MCF 10A (cell line): ENCODE results near the gene HYAL3. TPM values are rescaled to one million over a fixed set of nuclear protein-coding genes. Genes with fewer than 3 reads are reported as not detected.

Experiments used
- BruUV-seq: library from RNA; stranded (reverse); fragments of 400-500 nt; replicated peaks from 2 replicates; lab custom pipeline; 2021; lab: Mats Ljungman, UMichigan
- CTCF ChIA-PET: fragments of 300-600 bp; sonication (Branson Sonifier 250); formaldehyde crosslinking; extraction: SDS; loops from one replicate; lab custom pipeline; 2021; ENCODE audit warnings: antibody characterized with exemption, inconsistent platforms; lab: Yijun Ruan, JAX
- POLR2A ChIA-PET: fragments of 300-600, 350-650 bp; sonication (Branson Sonifier 250); formaldehyde crosslinking; extraction: SDS; loops from one replicate; lab custom pipeline; 2020; ENCODE audit warnings: antibody characterized with exemption, inconsistent platforms; lab: Yijun Ruan, JAX
- DNase-seq: peaks from one replicate; pipeline ENCODE4 v3.0.0-alpha.2; 2018; ENCODE audit not compliant: unreplicated experiment
- H3K27ac Mint-ChIP-seq: one replicate; pipeline ENCODE4 v1.8.0; 2022; ENCODE audit warnings: mild to moderate bottlenecking, low read depth, mixed read lengths; ENCODE audit not compliant: unreplicated experiment
- H3K27me3 Mint-ChIP-seq: one replicate; pipeline ENCODE4 v1.8.0; 2022; ENCODE audit warnings: mixed read lengths; ENCODE audit not compliant: insufficient read depth, unreplicated experiment
- H3K36me3 Mint-ChIP-seq: one replicate; pipeline ENCODE4 v1.8.0; 2022; ENCODE audit warnings: mild to moderate bottlenecking, moderate library complexity, mixed read lengths; ENCODE audit not compliant: insufficient read depth, unreplicated experiment
- H3K4me1 Mint-ChIP-seq: one replicate; pipeline ENCODE4 v1.8.0; 2022; ENCODE audit warnings: mixed read lengths; ENCODE audit not compliant: insufficient read depth, unreplicated experiment
- H3K4me3 Mint-ChIP-seq: one replicate; pipeline ENCODE4 v1.8.0; 2022; ENCODE audit warnings: mild to moderate bottlenecking, moderate library complexity, mixed read lengths; ENCODE audit not compliant: unreplicated experiment
- H3K9me3 Mint-ChIP-seq: one replicate; pipeline ENCODE4 v1.8.0; 2022; ENCODE audit warnings: mixed read lengths; ENCODE audit not compliant: unreplicated experiment
- intact Hi-C: fragments of 100-400 bp; cut with micrococcal nuclease; formaldehyde crosslinking; loops from 2 replicates; pipeline ENCODE4 v1.14.1; 2022
- total RNA-seq: library from RNA; stranded (reverse); gene quantifications from 2 replicates; pipeline ENCODE4 v1.2.3, GENCODE V29; 2022
- TF ChIP-seq, protein P1 (sequence below): fragments of 200-600 bp; IDR thresholded peaks from one replicate; pipeline ENCODE4 v1.8.0; 2022; ENCODE audit warnings: antibody characterized with exemption, mild to moderate bottlenecking; ENCODE audit not compliant: unreplicated experiment

The HYAL3 gene
- total RNA-seq, 1 experiment from 2014 or later = 2.3 TPM

DNA sequence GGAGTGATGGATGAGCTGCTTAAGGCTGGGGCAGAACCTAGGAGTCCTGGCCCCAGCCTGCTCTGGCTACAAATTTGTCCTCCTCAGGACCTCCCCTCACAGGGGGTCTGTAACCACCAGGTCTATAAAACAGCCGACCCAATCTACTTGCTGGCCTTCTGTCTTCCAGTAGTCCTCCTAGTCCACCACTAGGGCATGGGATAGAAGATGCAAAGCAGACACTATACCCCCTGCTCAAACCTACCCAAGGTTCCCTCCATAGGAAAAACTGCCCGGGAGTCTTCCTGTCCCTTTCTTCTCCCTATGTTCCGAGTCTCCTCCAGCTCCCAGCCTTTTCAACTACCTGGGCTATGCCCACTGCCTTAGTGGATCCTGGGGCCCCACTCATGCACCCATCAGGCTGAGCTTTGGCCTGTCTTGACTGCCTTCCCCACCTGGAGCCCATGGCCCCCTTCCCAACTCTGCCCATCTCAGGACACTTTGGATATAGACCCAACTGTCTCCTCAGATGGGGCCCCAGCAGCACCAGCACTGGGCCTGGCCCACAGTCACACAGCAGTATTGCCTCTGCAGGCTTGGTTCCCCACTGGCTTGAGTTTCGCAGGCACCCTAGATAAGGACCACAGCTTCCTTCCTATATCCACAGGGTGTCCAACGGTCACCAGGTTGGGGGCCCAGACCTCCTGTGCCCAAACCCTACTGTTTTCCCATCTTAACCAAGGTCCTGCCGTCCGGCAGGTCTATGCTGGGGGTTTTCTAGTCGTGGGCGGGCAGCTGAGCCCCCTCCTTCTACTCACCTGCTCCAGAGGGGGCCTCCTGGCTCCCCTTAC, 1.1 kb downstream of the HYAL3 start:
- Mint-ChIP-seq H3K27me3 (no peaks in the 10 kb centered on the region), H3K36me3 (no peaks in the 10 kb centered on the region), H3K9me3 (no peaks in the 10 kb centered on the region), H3K4me3 (peak overlapping the region; percentile 92), H3K27ac (no peak overlapping the region), H3K4me1 (peaks cover 7% of the 10 kb centered on the region)
- CTCF ChIA-PET = interaction anchor here (0.8 to 5.7 kb wide), 6 partner anchors 21 to 72 kb away, joined by 3 to 30 read pairs (median 5); partner anchors contain the start of gene HYAL2
- BruUV-seq = no TSS peak
- POLR2A ChIA-PET = interaction anchor here (0.6 to 3.3 kb wide), 10 partner anchors 10 to 163 kb away, joined by 3 to 30 read pairs (median 6); partner anchors contain the start of genes CYB561D2, NPRL2 and TUSC2
- DNase-seq = no peak
- TF ChIP-seq, protein P1, sequence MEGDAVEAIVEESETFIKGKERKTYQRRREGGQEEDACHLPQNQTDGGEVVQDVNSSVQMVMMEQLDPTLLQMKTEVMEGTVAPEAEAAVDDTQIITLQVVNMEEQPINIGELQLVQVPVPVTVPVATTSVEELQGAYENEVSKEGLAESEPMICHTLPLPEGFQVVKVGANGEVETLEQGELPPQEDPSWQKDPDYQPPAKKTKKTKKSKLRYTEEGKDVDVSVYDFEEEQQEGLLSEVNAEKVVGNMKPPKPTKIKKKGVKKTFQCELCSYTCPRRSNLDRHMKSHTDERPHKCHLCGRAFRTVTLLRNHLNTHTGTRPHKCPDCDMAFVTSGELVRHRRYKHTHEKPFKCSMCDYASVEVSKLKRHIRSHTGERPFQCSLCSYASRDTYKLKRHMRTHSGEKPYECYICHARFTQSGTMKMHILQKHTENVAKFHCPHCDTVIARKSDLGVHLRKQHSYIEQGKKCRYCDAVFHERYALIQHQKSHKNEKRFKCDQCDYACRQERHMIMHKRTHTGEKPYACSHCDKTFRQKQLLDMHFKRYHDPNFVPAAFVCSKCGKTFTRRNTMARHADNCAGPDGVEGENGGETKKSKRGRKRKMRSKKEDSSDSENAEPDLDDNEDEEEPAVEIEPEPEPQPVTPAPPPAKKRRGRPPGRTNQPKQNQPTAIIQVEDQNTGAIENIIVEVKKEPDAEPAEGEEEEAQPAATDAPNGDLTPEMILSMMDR = no peak
- intact Hi-C loops = no loop called here

DNA sequence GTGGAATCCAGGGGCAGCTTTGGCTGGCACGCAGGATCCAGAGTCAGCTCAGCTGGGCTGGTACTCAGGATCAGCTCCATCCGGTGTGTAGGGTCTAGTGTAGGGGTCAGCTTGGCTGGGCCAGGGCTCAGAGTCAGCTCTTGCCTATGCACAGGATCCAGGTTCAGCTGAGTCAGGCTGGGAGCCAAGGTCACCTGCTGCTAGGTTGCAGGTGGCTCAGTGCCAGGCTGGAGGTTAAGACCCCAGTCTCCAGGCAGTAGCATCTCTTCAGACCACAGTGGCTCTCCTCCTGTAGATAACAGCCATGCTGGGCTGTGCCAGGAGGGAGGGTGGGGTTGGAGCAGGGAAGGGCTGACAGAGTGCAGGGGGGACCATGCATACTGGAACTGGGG, 1.8 kb downstream of the HYAL3 start:
- Mint-ChIP-seq H3K4me1 (peaks cover 14% of the 10 kb centered on the region), H3K27ac (no peak overlapping the region), H3K9me3 (no peaks in the 10 kb centered on the region), H3K36me3 (no peaks in the 10 kb centered on the region), H3K27me3 (no peaks in the 10 kb centered on the region), H3K4me3 (peak overlapping the region; percentile 16)
- no TSS peak for BruUV-seq
- TF ChIP-seq, protein P1 = no peak
- intact Hi-C loops = no loop called here
- DNase-seq = no peak
- ChIA-PET POLR2A (interaction anchor here (1.5 to 2.7 kb wide), 2 partner anchors 24 to 40 kb away, joined by 5 to 29 read pairs; no protein-coding TSS in a partner anchor), CTCF (interaction anchor here (0.5 to 5.7 kb wide), 4 partner anchors 26 to 228 kb away, joined by 3 to 30 read pairs (median 3); partner anchors contain the start of gene HYAL2)

DNA sequence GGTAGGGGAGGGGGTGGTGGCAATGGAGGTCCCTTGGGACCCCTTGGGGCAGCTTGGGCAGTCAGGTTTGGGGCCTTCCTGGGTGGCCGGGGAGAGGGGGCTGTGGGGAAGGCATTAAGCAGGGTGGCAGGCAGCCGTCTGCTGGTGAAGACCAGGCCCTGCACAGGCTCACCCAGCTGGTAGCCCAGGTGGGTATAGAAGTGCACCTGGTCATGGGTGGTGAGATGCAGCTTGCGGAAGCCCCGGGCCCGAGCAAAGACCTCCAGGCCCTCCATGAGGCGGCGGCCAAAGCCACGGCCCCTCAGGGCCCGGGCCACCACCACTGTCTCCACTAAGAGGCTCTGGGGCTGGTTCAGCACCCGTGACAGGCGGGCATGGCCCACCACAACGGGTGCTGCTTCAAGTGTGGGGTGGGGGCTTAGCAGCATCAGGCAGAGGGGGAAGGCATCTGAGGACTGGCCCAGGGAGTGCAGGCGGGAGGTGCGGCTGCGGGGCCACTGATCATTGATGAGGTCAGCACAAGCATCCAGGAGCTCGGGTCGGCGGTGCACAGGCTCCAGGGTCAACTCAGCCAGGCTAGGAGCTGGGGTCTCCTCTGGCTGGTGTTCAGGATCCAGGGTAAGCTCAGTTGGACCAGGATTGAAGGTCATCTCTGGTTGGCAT, 2.4 kb downstream of the HYAL3 start:
- Mint-ChIP-seq H3K4me3 (peak overlapping the region; percentile 16), H3K9me3 (no peaks in the 10 kb centered on the region), H3K36me3 (no peaks in the 10 kb centered on the region), H3K27me3 (no peaks in the 10 kb centered on the region), H3K4me1 (peaks cover 15% of the 10 kb centered on the region), H3K27ac (no peak overlapping the region)
- POLR2A ChIA-PET = interaction anchor here (1.5 kb wide), 1 partner anchor 24 kb away, joined by 5 read pairs; no protein-coding TSS in a partner anchor
- intact Hi-C loops = no loop called here
- TF ChIP-seq, protein P1 = no peak
- no peak for DNase-seq
- CTCF ChIA-PET = interaction anchor here (0.5 to 5.7 kb wide), 5 partner anchors 27 to 227 kb away, joined by 3 to 30 read pairs (median 3); partner anchors contain the start of gene HYAL2
- BruUV-seq = no TSS peak
